ENCODE data around the gene CISD3.
"Not testable (repeated sequence)": the region's sequence is repeated elsewhere in the genome, so short reads cannot be mapped to it uniquely, and the experiment has no call there.

Gene CISD3

DNA sequence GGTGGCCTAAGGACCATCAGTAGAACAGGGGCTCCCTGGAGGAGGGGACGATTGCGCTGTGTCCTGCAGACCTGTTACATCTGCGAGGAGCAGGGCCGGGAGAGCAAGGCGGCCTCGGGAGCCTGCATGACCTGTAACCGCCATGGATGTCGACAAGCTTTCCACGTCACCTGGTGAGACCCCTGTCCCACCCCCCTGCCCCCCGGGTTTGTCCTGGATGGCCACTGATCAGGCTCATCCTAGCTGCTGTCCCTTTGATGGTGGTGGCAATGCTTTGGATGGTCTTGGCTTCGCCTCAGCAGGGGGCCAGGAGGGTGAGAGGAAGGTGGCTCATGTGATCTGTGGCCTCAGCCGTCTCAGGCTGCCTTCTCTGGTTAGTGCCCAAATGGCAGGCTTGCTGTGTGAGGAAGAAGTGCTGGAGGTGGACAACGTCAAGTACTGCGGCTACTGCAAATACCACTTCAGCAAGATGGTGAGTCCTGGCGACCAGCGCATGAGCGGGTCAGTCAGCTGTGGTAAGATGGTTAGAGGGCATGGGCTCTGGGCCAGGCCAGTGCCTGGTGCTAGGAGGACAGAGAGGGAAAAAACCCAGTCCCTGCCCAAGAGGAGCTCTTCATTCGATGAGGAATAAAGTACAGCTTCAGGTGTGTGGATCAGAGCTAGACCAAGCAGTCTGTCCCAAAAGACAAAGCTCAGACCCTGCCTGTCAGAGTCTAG lies 20.9 kb upstream of the CISD3 start:
- DNase-seq: no peak

GRCh38 chr17:38709864-38710603 lies 20.1 kb upstream of the CISD3 start:
- no peak for DNase-seq

- no peak for DNase-seq
These were observed 19.6 kb upstream of the CISD3 start for GRCh38 chr17:38710604-38710962.

GRCh38 chr17:38710985-38711384 lies 19.2 kb upstream of the CISD3 start:
- DNase-seq: no peak

- no peak for DNase-seq
These were observed 18.2 kb upstream of the CISD3 start for GRCh38 chr17:38711792-38712571.

DNA sequence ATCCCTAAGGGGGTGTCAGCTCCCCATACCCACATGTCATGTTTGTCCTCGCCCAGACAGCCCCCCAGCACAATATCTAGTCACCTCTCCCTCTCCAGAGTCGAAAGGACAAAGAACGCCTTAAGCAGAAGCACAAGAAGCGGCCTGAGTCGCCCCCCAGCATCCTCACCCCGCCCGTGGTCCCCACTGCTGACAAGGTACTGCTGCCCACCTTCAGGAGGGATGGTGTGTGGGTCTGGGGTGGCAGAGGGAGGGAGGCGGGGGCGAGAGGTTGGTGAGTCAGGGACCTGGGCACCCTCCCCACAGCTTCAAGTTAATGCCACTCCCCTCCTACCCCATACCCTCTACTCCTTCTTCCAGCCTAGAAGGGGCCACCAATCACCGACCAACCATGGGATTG lies 17.5 kb upstream of the CISD3 start:
- no peak for DNase-seq

DNA sequence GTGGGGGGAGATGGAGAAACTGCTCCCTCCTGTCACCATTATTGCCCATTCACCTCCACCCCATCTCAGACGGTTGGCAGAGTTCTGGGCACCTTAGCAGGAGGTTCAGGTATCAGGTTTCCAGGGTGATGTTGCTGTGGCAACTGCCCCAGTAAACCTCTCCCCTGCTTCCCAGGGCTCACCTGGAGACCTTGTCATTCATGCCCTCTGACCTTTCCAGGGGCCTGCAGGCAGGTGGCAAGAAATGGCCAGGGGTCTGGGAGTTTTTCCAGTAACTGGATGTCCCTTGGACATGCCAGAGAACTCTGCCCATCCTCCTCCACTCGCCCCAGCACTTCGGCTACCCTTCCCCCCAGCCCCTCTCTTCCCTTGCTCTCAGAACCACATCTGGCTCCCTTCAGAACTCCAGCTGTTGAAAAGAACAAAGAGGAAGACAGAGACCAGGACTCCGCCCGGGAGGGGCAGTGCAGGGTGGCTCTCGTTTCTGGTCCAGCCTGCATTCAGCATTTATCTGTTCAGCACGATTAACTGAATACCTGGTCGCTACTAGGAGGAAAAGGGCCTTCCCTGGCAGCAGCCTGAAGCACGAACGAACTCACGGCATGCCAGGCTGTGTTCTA lies 16.6 kb upstream of the CISD3 start:
- DNase-seq: no peak

GRCh38 chr17:38715216-38715943 lies 14.8 kb upstream of the CISD3 start:
- DNase-seq: no peak

- DNase-seq: no peak
These were observed 13.7 kb upstream of the CISD3 start for GRCh38 chr17:38716368-38717005.

DNA sequence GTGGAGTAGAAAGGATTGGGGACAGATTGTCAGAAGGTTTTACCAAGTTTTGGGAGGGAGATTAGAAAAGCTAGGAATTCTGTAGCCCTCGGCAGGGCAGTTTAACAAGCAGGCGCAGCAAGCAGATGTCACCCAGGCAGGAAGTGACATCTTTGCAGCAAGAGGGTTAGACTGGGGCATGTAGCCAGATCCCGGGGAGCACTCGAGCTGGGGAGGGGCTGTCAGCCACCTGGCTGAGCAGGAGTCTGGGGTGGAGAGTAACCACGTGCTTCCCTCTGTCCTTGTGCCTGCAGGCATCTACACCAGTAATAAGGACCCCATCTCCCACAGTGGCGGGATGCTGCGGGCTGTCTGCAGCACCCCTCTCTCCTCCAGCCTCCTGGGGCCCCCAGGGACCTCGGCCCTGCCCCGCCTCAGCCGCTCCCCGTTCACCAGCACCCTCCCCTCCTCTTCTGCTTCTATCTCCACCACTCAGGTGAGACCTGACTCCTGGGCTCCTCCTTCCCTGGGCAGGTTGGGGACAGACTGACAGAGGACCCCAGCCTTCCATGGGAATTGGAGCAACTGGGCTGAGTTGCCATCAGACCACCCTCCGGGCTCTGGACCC lies 12.9 kb upstream of the CISD3 start:
- no peak for DNase-seq

- DNase-seq: no peak
These were observed 10.7 kb upstream of the CISD3 start for GRCh38 chr17:38719289-38719942.

GRCh38 chr17:38719943-38720641 lies 10.0 kb upstream of the CISD3 start:
- DNase-seq: no peak

- DNase-seq: no peak
These were observed 9.2 kb upstream of the CISD3 start for GRCh38 chr17:38720941-38721340.

GRCh38 chr17:38721802-38722201 lies 8.3 kb upstream of the CISD3 start:
- DNase-seq: no peak

DNA sequence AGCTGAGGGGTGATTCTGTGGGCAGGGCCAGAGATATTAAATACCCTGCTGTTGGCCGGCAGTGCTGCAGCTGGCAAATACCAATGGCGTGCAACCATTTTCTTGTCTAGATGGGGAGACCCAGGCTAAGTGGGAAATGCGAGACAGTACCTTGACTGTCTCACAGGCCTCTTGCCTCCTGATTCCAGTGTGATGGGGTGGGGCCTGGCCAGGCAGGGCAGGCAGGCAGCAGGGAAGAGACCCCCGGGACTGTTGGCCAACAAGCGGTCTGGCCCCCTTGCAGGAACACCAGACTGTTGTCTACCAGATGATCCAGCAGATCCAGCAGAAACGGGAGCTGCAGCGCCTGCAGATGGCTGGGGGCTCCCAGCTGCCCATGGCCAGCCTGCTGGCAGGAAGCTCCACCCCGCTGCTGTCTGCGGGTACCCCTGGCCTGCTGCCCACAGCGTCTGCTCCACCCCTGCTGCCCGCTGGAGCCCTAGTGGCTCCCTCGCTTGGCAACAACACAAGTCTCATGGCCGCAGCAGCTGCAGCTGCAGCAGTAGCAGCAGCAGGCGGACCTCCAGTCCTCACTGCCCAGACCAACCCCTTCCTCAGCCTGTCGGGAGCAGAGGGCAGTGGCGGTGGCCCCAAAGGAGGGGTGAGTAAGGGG lies 5.7 kb upstream of the CISD3 start:
- no peak for DNase-seq

- no peak for DNase-seq
These were observed 5.1 kb upstream of the CISD3 start for GRCh38 chr17:38725066-38725465.

DNA sequence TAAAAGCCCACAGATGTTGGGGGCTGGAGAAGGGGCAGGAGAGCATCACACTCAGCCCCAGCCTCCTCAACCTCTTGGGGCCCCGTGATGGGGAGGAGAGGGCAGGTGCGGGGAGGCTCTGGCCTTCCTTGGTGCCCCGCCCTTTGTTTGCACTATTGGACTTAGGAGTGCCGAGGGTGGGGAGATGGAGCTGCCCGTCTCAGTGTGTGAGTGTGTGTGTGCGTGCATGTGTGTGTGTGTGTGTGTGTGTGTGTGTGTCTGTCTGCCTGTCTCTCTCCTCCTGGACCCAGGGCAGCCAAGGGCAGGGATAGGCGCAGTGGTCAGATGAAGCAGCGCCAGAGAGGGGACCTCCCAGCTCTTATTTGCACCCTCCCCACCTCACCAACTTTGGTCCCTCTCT lies 4.0 kb upstream of the CISD3 start:
- DNase-seq: not testable (repeated sequence)

DNA sequence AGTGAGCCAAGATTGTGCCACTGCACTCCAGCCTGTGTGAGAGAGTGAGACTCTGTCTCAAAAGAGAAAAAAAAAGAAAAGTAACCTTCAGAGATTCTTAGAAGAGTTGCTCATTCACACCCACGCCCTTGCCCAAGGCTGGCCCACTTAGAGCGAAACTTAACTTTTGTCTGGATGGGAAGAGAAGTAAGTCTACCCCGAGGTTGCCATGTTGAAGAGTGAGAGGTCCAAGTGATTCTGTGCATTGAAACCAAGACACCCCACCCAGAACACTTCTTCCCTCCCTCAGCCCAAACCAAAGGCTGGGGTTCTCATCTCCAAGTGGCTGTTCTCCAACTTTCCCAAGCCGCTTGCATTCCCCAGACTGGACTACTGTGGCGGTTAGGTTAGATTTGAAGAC lies 2.4 kb upstream of the CISD3 start:
- DNase-seq: peak; percentile 69

DNA sequence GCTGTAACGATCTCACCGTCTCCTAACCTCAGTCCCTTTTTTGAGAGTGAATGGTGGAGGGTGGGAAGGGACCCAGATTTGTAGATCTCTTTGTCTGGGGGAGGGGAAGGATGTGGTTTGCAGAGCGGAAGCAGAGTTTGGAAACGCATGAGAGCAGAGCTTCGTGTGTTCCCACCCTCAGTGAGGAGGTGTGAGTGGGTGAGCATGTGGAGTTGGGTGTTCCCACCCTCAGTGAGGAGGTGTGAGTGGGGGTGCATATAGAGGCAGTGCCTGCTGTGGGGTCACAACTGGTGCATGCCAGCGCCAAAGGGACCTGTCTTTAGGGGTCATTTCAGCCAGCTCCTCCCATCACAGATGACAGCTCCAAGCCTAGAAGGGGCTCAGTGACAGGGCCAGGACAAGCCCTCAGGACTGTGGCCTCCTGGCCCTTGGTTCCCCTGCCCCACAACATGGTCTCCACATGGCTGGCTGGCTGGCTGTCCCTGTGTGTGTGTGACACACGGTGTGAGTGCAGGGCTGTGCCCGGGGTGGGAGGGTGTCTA lies 1.8 kb upstream of the CISD3 start:
- peak; percentile 84 for DNase-seq

Measured in CD4-positive, alpha-beta T cell treated with Interleukin-10 for 1 hour (primary cell).